Measurements from ENCODE around the gene MIER3. TPM values are rescaled to one million over a fixed set of nuclear protein-coding genes. Genes with fewer than 3 reads are reported as not detected.

Gene MIER3
- total and polyA plus RNA-seq, 2 of the 13 experiments (the other 11 are each of a cell fraction or from before 2014, with no cell fraction given), result 14.6 to 38.8 TPM

- no peak for TF ChIP-seq IRF1 (CRISPR knock-in tag; IDR thresholded peaks at IDR 0.05; ENCODE audit: low read depth)
Measured at GRCh38 chr5:56871777-56872176, 80.1 kb downstream of the MIER3 start (continued).

Other genes starting within 250 kb of the MIER3 start
- 30.3 and 44.1 TPM in 2 replicates for gene MAP3K1, start 136.6 kb downstream of the MIER3 start, total RNA-seq (2016; rRNA removed; fragmentation: Illumina TruSeq; extraction: Trizol)
- 11.9 and 16.4 TPM in 2 replicates for gene MAP3K1, start 136.6 kb downstream of the MIER3 start, polyA plus RNA-seq (2011; rRNA removed)
- 14.6 and 17.8 TPM in 2 replicates for gene SETD9, start 42.5 kb downstream of the MIER3 start, total RNA-seq (2016; rRNA removed; fragmentation: Illumina TruSeq; extraction: Trizol)
- gene SETD9, start 42.5 kb downstream of the MIER3 start, polyA plus RNA-seq (2011; rRNA removed), result 4.8 and 5.5 TPM in 2 replicates
- 72.2 and 101 TPM in 2 replicates for gene GPBP1, start 221.9 kb upstream of the MIER3 start, total RNA-seq (2016; rRNA removed; fragmentation: Illumina TruSeq; extraction: Trizol)
- 22.4 and 27.1 TPM in 2 replicates for gene GPBP1, start 221.9 kb upstream of the MIER3 start, polyA plus RNA-seq (2011; rRNA removed)